ENCODE data around the gene OBP2A. TPM values are rescaled to one million over a fixed set of nuclear protein-coding genes. Genes with fewer than 3 reads are reported as not detected.

The OBP2A gene
- total and polyA plus RNA-seq, 8 donors = not detected

- H3K36me3 ChIP-seq = no peaks in the 10 kb centered on the region
- ATAC-seq (no peak), DNase-seq (peak in 1 of 4 donors; percentile 65)
- TF ChIP-seq CTCF (IDR thresholded peaks at IDR 0.05) = no peak
- peaks cover 0 to 46% of the 10 kb centered on the region in 2 donors for H3K27me3 ChIP-seq
- H3K9me3 ChIP-seq = no peaks in the 10 kb centered on the region
- no peaks in the 10 kb centered on the region for H3K4me1 ChIP-seq
- H3K27ac ChIP-seq = no peak overlapping the region
- no peak overlapping the region for H3K4me3 ChIP-seq
- intact Hi-C loops (cut with DNase I) = no loop called here
Observed at GRCh38 chr9:135591506-135592330, 45.8 kb downstream of the OBP2A start.

- DNase-seq = no peak
- H3K9me3 ChIP-seq = no peaks in the 10 kb centered on the region
Observed at GRCh38 chr9:135592331-135592590, 46.3 kb downstream of the OBP2A start.

DNA sequence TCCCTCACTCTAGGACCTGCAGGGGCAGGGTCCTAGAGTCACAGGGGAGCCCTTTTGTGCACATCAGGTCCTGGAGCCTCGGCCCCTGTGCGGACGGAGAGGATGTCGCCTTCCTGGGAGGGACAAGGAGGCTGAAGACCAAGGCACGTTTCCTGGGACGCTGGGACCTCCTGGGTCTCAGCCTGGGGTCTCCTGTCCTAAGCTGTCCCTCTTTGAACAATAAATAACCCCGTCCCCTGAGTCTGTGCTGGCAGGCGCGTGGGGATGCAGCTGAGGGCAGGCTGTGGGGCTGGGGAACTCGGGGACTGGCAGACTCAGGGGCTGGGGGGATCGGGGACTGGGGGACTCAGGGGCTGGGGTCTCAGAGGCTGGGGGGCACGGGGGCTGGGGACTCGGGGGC is 46.7 kb downstream of the OBP2A start:
- DNase-seq (no peak), ATAC-seq (no peak)
- Histone ChIP-seq H3K9me3 (no peaks in the 10 kb centered on the region), H3K4me3 (no peak overlapping the region), H3K27me3 (peaks cover 0 to 54% of the 10 kb centered on the region in 2 donors), H3K27ac (no peak overlapping the region), H3K4me1 (no peaks in the 10 kb centered on the region), H3K36me3 (no peaks in the 10 kb centered on the region)
- intact Hi-C loops (cut with DNase I) = no loop called here
- no peak for TF ChIP-seq CTCF (IDR thresholded peaks at IDR 0.05)

More at GRCh38 chr9:135592331-135592590, 46.3 kb downstream of the OBP2A start:
- Histone ChIP-seq H3K36me3 (no peaks in the 10 kb centered on the region), H3K27me3 (peaks cover 0 to 51% of the 10 kb centered on the region in 2 donors), H3K4me1 (no peaks in the 10 kb centered on the region), H3K27ac (no peak overlapping the region), H3K4me3 (no peak overlapping the region)
- no peak for ATAC-seq
- intact Hi-C loops (cut with DNase I) = no loop called here
- TF ChIP-seq CTCF (IDR thresholded peaks at IDR 0.05) = no peak

DNA sequence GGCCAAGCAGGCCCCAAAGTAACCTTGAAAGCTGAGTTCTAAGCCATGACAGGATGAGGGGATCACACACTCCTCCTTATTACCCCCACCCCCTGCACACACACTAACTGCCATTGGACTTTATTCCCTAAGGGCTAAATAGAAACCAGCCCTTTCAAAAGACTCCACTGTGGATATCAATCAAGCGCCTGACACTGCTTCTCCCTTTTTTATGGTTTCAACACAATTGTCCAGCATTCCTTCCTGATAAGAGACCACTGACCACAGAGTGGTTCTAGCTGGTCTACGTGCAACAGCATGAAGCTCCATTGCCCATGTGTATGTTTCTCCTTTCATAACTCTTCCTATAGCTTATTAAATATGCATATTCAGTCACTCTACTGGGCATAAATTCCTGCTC is 50.3 kb downstream of the OBP2A start:
- no peak for TF ChIP-seq CTCF (IDR thresholded peaks at IDR 0.05)
- Histone ChIP-seq H3K4me3 (no peak overlapping the region), H3K4me1 (no peaks in the 10 kb centered on the region), H3K9me3 (no peaks in the 10 kb centered on the region), H3K27ac (no peak overlapping the region), H3K36me3 (no peaks in the 10 kb centered on the region), H3K27me3 (peaks cover 4 to 49% of the 10 kb centered on the region in 2 donors)
- DNase-seq (no peak), ATAC-seq (no peak)
- intact Hi-C loops (cut with DNase I) = no loop called here

Other genes with a start within 250 kb of the OBP2A start
- gene PPP1R26, start 66.3 kb upstream of the OBP2A start, total RNA-seq = 10 to 100 TPM; 18.1 to 20.7 TPM
- gene PPP1R26, start 66.3 kb upstream of the OBP2A start, polyA plus RNA-seq (ENCODE audit: insufficient read length in 6 of 6) = 10 to 100 TPM; 25.3 to 37.7 (median 32.1) TPM
- 10 to 100 TPM; 21.9 to 25.8 TPM for gene MRPS2, start 45.4 kb upstream of the OBP2A start, total RNA-seq
- 10 to 100 TPM; 33.5 to 43.3 (median 38.6) TPM for gene MRPS2, start 45.4 kb upstream of the OBP2A start, polyA plus RNA-seq (ENCODE audit: insufficient read length in 6 of 6)
- gene LCN1, start 24.7 kb upstream of the OBP2A start, total RNA-seq = not detected
- gene LCN1, start 24.7 kb upstream of the OBP2A start, polyA plus RNA-seq (ENCODE audit: insufficient read length in 6 of 6) = not detected
- gene PAEP, start 15.6 kb downstream of the OBP2A start, total RNA-seq = not detected
- 1 to 10 TPM in 1 of 6 donors, under 1 TPM in 1, not detected in 4; 0.39 to 4.2 TPM for gene PAEP, start 15.6 kb downstream of the OBP2A start, polyA plus RNA-seq (ENCODE audit: insufficient read length in 6 of 6)
- gene GLT6D1, start 93.4 kb downstream of the OBP2A start, total RNA-seq = not detected
- not detected for gene GLT6D1, start 93.4 kb downstream of the OBP2A start, polyA plus RNA-seq (ENCODE audit: insufficient read length in 6 of 6)
- gene LCN9, start 117.2 kb downstream of the OBP2A start, total RNA-seq = not detected
- not detected for gene LCN9, start 117.2 kb downstream of the OBP2A start, polyA plus RNA-seq (ENCODE audit: insufficient read length in 6 of 6)
- not detected for gene SOHLH1, start 153.4 kb downstream of the OBP2A start, total RNA-seq
- gene SOHLH1, start 153.4 kb downstream of the OBP2A start, polyA plus RNA-seq (ENCODE audit: insufficient read length in 6 of 6) = not detected
- under 1 TPM; 0.26 to 0.55 TPM for gene KCNT1, start 156.1 kb downstream of the OBP2A start, total RNA-seq
- under 1 TPM; 0.26 to 0.89 (median 0.41) TPM for gene KCNT1, start 156.1 kb downstream of the OBP2A start, polyA plus RNA-seq (ENCODE audit: insufficient read length in 6 of 6)

Measured in left lung (tissue), 10 donors.